HepG2 (cell line): ENCODE data around the gene TP73. TPM values are rescaled to one million over a fixed set of nuclear protein-coding genes. Genes with fewer than 3 reads are reported as not detected.

Experiments
- ATAC-seq: fragments of 200-7000 bp; cut with Tn5 transposase; 3 replicates; pipeline ENCODE4 v1.9.1; 2020; ENCODE audit warnings: mild to moderate bottlenecking, moderate library complexity
- BruUV-seq: library from RNA; stranded (reverse); fragments of 400-500 nt; replicated peaks from 2 replicates; lab custom pipeline; 2021; lab: Mats Ljungman, UMichigan
- CTCF ChIA-PET: fragments of 300-600 bp; formaldehyde crosslinking; extraction: SDS; loops from one replicate; lab custom pipeline; 2021; ENCODE audit warnings: low total read pairs, inconsistent platforms, low intra/inter-chr PET ratio; lab: Yijun Ruan, JAX
- POLR2A ChIA-PET: fragments of 350-600 bp; sonication (Branson Sonifier 250); formaldehyde crosslinking; loops from one replicate; lab custom pipeline; 2020; ENCODE audit warnings: antibody characterized with exemption, inconsistent platforms; lab: Yijun Ruan, JAX
- DNase-seq: peaks from one replicate; pipeline ENCODE4 v3.0.0-alpha.2; 2015; ENCODE audit warnings: low spot score
- FAIRE-seq: peaks from 3 replicates; lab custom pipeline; 2011; peaks lifted over from hg19 to GRCh38; lab: Jason Lieb, UNC
- H2AFZ ChIP-seq: one replicate; pipeline ENCODE4 v1.6.1; 2011; ENCODE audit warnings: low read length, inconsistent platforms
- H3K27ac ChIP-seq: fragments of 300-600 bp; 3 replicates; pipeline ENCODE4 v1.8.0; 2011; ENCODE audit warnings: mixed run types, mild to moderate bottlenecking, mixed read lengths, low read length, inconsistent platforms; ENCODE audit not compliant: insufficient read depth; ENCODE audit errors: extremely low read length
- H3K27me3 ChIP-seq, 2 experiments: fragments of 200-600 bp in 1 of 2; 2 replicates in 1 of 2; 3 replicates in 1 of 2; pipeline versions ENCODE4 v1.6.0 to v1.8.0; 2011; ENCODE audit warnings: low read length in 2 of 2, mild to moderate bottlenecking in 2 of 2, moderate library complexity in 2 of 2, inconsistent platforms in 1 of 2; ENCODE audit not compliant: insufficient read depth in 2 of 2, control insufficient read depth in 1 of 2
- H3K36me3 ChIP-seq, 2 experiments: fragments of 200-600 bp in 1 of 2; replicated peaks in 1 of 2; 2 replicates in 1 of 2; 3 replicates in 1 of 2; pipeline versions ENCODE4 v1.5.1 to v1.8.0; 2011; ENCODE audit warnings: low read length in 2 of 2, inconsistent platforms in 1 of 2; ENCODE audit not compliant: insufficient read depth in 2 of 2, control insufficient read depth in 1 of 2
- H3K4me1 ChIP-seq: 2 replicates; pipeline ENCODE4 v1.5.1; 2012; ENCODE audit warnings: low read length, inconsistent platforms; ENCODE audit not compliant: insufficient read depth
- H3K4me2 ChIP-seq: 2 replicates; pipeline ENCODE4 v1.6.0; 2011; ENCODE audit warnings: low read depth, low read length, inconsistent platforms
- H3K4me3 ChIP-seq, 3 experiments: fragments of 200-600 bp in 1 of 3; sonication (generic), shearing (Covaris generic) in 1 of 3; replicated peaks in 1 of 3; 2 replicates each; pipeline ENCODE4 v1.5.1; 2011 to 2016; ENCODE audit warnings: low read length in 3 of 3, inconsistent platforms in 2 of 3, low read depth in 2 of 3, mild to moderate bottlenecking in 2 of 3, control low read depth in 1 of 3, mixed read lengths in 1 of 3; ENCODE audit not compliant: insufficient read depth in 1 of 3
- H3K79me2 ChIP-seq: one replicate; pipeline ENCODE4 v1.6.1; 2011; ENCODE audit warnings: low read length, inconsistent platforms; ENCODE audit not compliant: insufficient read depth
- H3K9ac ChIP-seq: 2 replicates; pipeline ENCODE4 v1.6.0; 2011; ENCODE audit warnings: mild to moderate bottlenecking, low read depth, low read length, inconsistent platforms; ENCODE audit not compliant: insufficient read depth
- H3K9me3 ChIP-seq: 2 replicates; pipeline ENCODE4 v1.5.1; 2012; ENCODE audit warnings: mild to moderate bottlenecking, low read length
- H4K20me1 ChIP-seq: 2 replicates; pipeline ENCODE4 v1.6.0; 2011; ENCODE audit warnings: inconsistent platforms, mild to moderate bottlenecking, low read length, moderate library complexity; ENCODE audit not compliant: insufficient read depth
- BRCA1 ChIP-seq: sonication (generic); formaldehyde crosslinking; IDR thresholded peaks from 2 replicates; pipeline ENCODE4 v1.4.0; 2020; ENCODE audit warnings: missing genetic modification reagents
- GATAD2A ChIP-seq: IDR thresholded peaks from 2 replicates; pipeline ENCODE4 v1.6.1; 2016
- POLR2AphosphoS2 ChIP-seq: IDR thresholded peaks from 2 replicates; pipeline ENCODE4 v1.6.1; 2011; ENCODE audit warnings: low read depth, low read length, improper control_type of control experiment
- SATB2 ChIP-seq: sonication (generic); formaldehyde crosslinking; IDR thresholded peaks from 2 replicates; pipeline ENCODE4 v1.5.0; 2020; ENCODE audit warnings: missing genetic modification reagents
- SIN3B ChIP-seq: fragments of 150-350 bp; IDR thresholded peaks from 2 replicates; pipeline ENCODE4 v1.6.1; 2014; ENCODE audit warnings: low read length
- SRSF4 ChIP-seq: fragments of 200-400 bp; formaldehyde crosslinking; IDR thresholded peaks from one replicate; pipeline ENCODE4 v1.6.1; 2018; ENCODE audit warnings: mild to moderate bottlenecking, low read depth, low read length, moderate library complexity; ENCODE audit not compliant: poor library complexity, severe bottlenecking
- ZBTB10 ChIP-seq: sonication (generic); formaldehyde crosslinking; IDR thresholded peaks from 2 replicates; pipeline ENCODE4 v1.4.0; 2020; ENCODE audit warnings: missing genetic modification reagents, borderline replicate concordance
- ZBTB34 ChIP-seq: sonication (generic); formaldehyde crosslinking; IDR thresholded peaks from 2 replicates; pipeline ENCODE4 v1.8.0; 2022; ENCODE audit warnings: mild to moderate bottlenecking, missing genetic modification reagents
- ZNF18 ChIP-seq: sonication (generic); formaldehyde crosslinking; IDR thresholded peaks from 2 replicates; pipeline ENCODE4 v1.8.0; 2022; ENCODE audit warnings: mild to moderate bottlenecking, missing genetic modification reagents; ENCODE audit not compliant: insufficient replicate concordance
- WGBS: methylation state at CpG from one replicate; pipeline ENCODE4 v1.1.6; 2017; ENCODE audit warnings: low lambda C conversion rate; 5-methylcytosine and 5-hydroxymethylcytosine counted together
- in situ Hi-C: cut with HindIII; loops from 2 replicates; pipeline ENCODE4 v1.10.0; 2017; ENCODE audit warnings: low pct_unique_long_range_greater_than_20kb; ENCODE audit not compliant: extremely low pct_ligation_motif_present
- intact Hi-C: fragments of 100-400 bp; cut with micrococcal nuclease; formaldehyde crosslinking; loops from one replicate; pipeline ENCODE4 v1.10.0; 2022; ENCODE audit not compliant: unreplicated experiment
- polyA plus RNA-seq, 8 experiments: library from polyadenylated mRNA; depleted of rRNA in 3 of 8; stranded (reverse) in 7 of 8; unstranded in 1 of 8; fragments of >200 nt; fragmentation: Illumina TruSeq in 4 of 8; extraction: Trizol in 4 of 8; gene quantifications; 2 replicates each; pipeline versions ENCODE4 v1.2.1 to v1.2.3, GENCODE V29; 2011 to 2016; ENCODE audit warnings: low read depth in 4 of 8, missing spikeins in 1 of 8, mixed read lengths in 1 of 8; ENCODE audit not compliant: insufficient read depth in 1 of 8
- total RNA-seq, 5 experiments: library from RNA; depleted of rRNA; stranded (reverse); fragments of >200 nt; fragmentation: Illumina TruSeq; extraction: Trizol; gene quantifications; 2 replicates each; pipeline ENCODE4 v1.2.3, GENCODE V29; 2016; ENCODE audit warnings: low read depth in 1 of 5

The TP73 gene
- total and polyA plus RNA-seq, 2 of the 13 experiments (the other 11 are each of a cell fraction or from before 2014, with no cell fraction given): 0.49 to 1.1 TPM

- no peak for TF ChIP-seq GATAD2A (CRISPR knock-in tag)
- TF ChIP-seq ZNF18: no peak
- FAIRE-seq: no peak
Measured at GRCh38 chr1:3642919-3643675, 9.2 kb upstream of the TP73 start.

GRCh38 chr1:3644273-3644672, 8.0 kb upstream of the TP73 start:
- Histone ChIP-seq H3K27ac (no peak overlapping the region), H3K9me3 (no peaks in the 10 kb centered on the region), H4K20me1 (no peaks in the 10 kb centered on the region), H3K4me2 (no peak overlapping the region), H3K36me3 (peaks cover 8 to 17% of the 10 kb centered on the region in 2 experiments; a peak in 3 of 5 replicates), H3K27me3 (no peaks in the 10 kb centered on the region), H2AFZ (no peak overlapping the region), H3K4me1 (peaks cover 13% of the 10 kb centered on the region), H3K79me2 (peaks cover 6% of the 10 kb centered on the region), H3K4me3 (no peak overlapping the region), H3K9ac (no peak overlapping the region)
- intact Hi-C loops (no loop called here), in situ Hi-C loops (no loop called here)
- BruUV-seq: no TSS peak
- 89% methylated on average over 12 of the region's 25 CpGs for WGBS
- ChIA-PET POLR2A (no interaction called here), CTCF (no interaction called here)
- no peak for DNase-seq
- no peak for FAIRE-seq
- ATAC-seq: no peak
- TF ChIP-seq SRSF4 (no peak), ZBTB34 (CRISPR knock-in tag) (no peak), SATB2 (CRISPR knock-in tag) (no peak), POLR2AphosphoS2 (no peak), ZBTB10 (CRISPR knock-in tag) (no peak), BRCA1 (CRISPR knock-in tag) (no peak), SIN3B (no peak)

More at GRCh38 chr1:3642919-3643675, 9.2 kb upstream of the TP73 start:
- 98% methylated on average over 33 of the region's 43 CpGs for WGBS
- Histone ChIP-seq H3K9me3 (no peaks in the 10 kb centered on the region), H3K79me2 (no peaks in the 10 kb centered on the region), H2AFZ (no peak overlapping the region), H3K4me3 (no peak overlapping the region), H4K20me1 (no peaks in the 10 kb centered on the region), H3K4me2 (no peak overlapping the region), H3K4me1 (peaks cover 1% of the 10 kb centered on the region), H3K36me3 (peaks cover 10 to 25% of the 10 kb centered on the region in 2 experiments; a peak in 4 of 5 replicates), H3K9ac (no peak overlapping the region), H3K27me3 (no peaks in the 10 kb centered on the region), H3K27ac (no peak overlapping the region)
- in situ Hi-C loops: no loop called here
- ATAC-seq: no peak
- intact Hi-C loops: no loop called here
- no TSS peak for BruUV-seq
- ChIA-PET CTCF (no interaction called here), POLR2A (no interaction called here)
- DNase-seq: no peak
